H9 (cell line): Measurements from ENCODE around the gene ASGR1. TPM values are rescaled to one million over a fixed set of nuclear protein-coding genes. Genes with fewer than 3 reads are reported as not detected.

Source experiments
- DNase-seq: peaks from one replicate; pipeline ENCODE4 v3.0.0-alpha.2; 2017
- H2AFZ ChIP-seq: one replicate; pipeline ENCODE4 v1.6.1; 2013; ENCODE audit warnings: mild to moderate bottlenecking, low read length, control low read depth, moderate library complexity
- H2AK5ac ChIP-seq: 2 replicates; pipeline ENCODE4 v1.6.1; 2013; ENCODE audit warnings: low read length, control low read depth, mixed read lengths; ENCODE audit not compliant: insufficient read length
- H2BK120ac ChIP-seq: one replicate; pipeline ENCODE4 v1.6.1; 2013; ENCODE audit warnings: low read depth, mild to moderate bottlenecking, low read length, control low read depth, inconsistent platforms; ENCODE audit not compliant: poor library complexity, severe bottlenecking
- H2BK12ac ChIP-seq: 2 replicates; pipeline ENCODE4 v1.6.1; 2013; ENCODE audit warnings: low read length, control low read depth, mixed read lengths, low read depth; ENCODE audit not compliant: insufficient read length
- H2BK15ac ChIP-seq: 2 replicates; pipeline ENCODE4 v1.6.1; 2013; ENCODE audit warnings: low read depth, low read length, control low read depth
- H2BK20ac ChIP-seq: one replicate; pipeline ENCODE4 v1.6.1; 2013; ENCODE audit warnings: low read depth, mild to moderate bottlenecking, low read length, control low read depth, inconsistent platforms; ENCODE audit not compliant: poor library complexity, severe bottlenecking
- H2BK5ac ChIP-seq: 2 replicates; pipeline ENCODE4 v1.6.1; 2013; ENCODE audit warnings: low read length, control low read depth, mixed read lengths; ENCODE audit not compliant: insufficient read length
- H3K14ac ChIP-seq: 2 replicates; pipeline ENCODE4 v1.6.1; 2013; ENCODE audit warnings: low read length, control low read depth; ENCODE audit not compliant: insufficient read depth
- H3K18ac ChIP-seq: 2 replicates; pipeline ENCODE4 v1.6.1; 2013; ENCODE audit warnings: low read depth, mild to moderate bottlenecking, mixed read lengths, low read length, control low read depth; ENCODE audit not compliant: insufficient read length
- H3K23ac ChIP-seq: 2 replicates; pipeline ENCODE4 v1.6.1; 2013; ENCODE audit warnings: low read length, control low read depth, mixed read lengths, low read depth; ENCODE audit not compliant: insufficient read length
- H3K23me2 ChIP-seq: 2 replicates; pipeline ENCODE4 v1.6.1; 2013; ENCODE audit warnings: low read depth, mild to moderate bottlenecking, mixed read lengths, low read length, control low read depth; ENCODE audit not compliant: insufficient read length, poor library complexity, severe bottlenecking
- H3K27ac ChIP-seq: 2 replicates; pipeline ENCODE4 v1.5.1; 2013; ENCODE audit warnings: low read length, control low read depth, mixed read lengths, low read depth; ENCODE audit not compliant: insufficient read length
- H3K27me3 ChIP-seq: 2 replicates; pipeline ENCODE4 v1.6.1; 2013; ENCODE audit warnings: low read length, control low read depth, inconsistent platforms; ENCODE audit not compliant: insufficient read depth
- H3K4ac ChIP-seq: 2 replicates; pipeline ENCODE4 v1.6.1; 2013; ENCODE audit warnings: low read depth, mild to moderate bottlenecking, control low read depth, inconsistent platforms, low read length, moderate library complexity
- H3K4me1 ChIP-seq: 2 replicates; pipeline ENCODE4 v1.6.1; 2013; ENCODE audit warnings: low read length, control low read depth, inconsistent platforms; ENCODE audit not compliant: insufficient read depth
- H3K4me2 ChIP-seq: 2 replicates; pipeline ENCODE4 v1.6.1; 2013; ENCODE audit warnings: low read length, control low read depth, mixed read lengths; ENCODE audit not compliant: insufficient read length, insufficient read depth
- H3K56ac ChIP-seq: 2 replicates; pipeline ENCODE4 v1.6.1; 2013; ENCODE audit warnings: low read depth, mild to moderate bottlenecking, mixed read lengths, low read length, control low read depth; ENCODE audit not compliant: insufficient read length
- H3K79me1 ChIP-seq: 2 replicates; pipeline ENCODE4 v1.6.1; 2013; ENCODE audit warnings: low read depth, mild to moderate bottlenecking, moderate library complexity, low read length, control low read depth, inconsistent platforms; ENCODE audit not compliant: insufficient read depth, poor library complexity, severe bottlenecking
- H3K79me2 ChIP-seq: 2 replicates; pipeline ENCODE4 v1.6.1; 2013; ENCODE audit warnings: low read length, control low read depth, inconsistent platforms; ENCODE audit not compliant: insufficient read depth
- H3K9ac ChIP-seq: 2 replicates; pipeline ENCODE4 v1.6.1; 2013; ENCODE audit warnings: low read length, control low read depth, mixed read lengths; ENCODE audit not compliant: insufficient read length; ENCODE audit errors: extremely low read depth
- H3K9me3 ChIP-seq: one replicate; pipeline ENCODE4 v1.6.1; 2013; ENCODE audit warnings: low read depth, low read length, inconsistent platforms; ENCODE audit not compliant: control insufficient read depth
- H3T11ph ChIP-seq: one replicate; pipeline ENCODE4 v1.6.1; 2013; ENCODE audit warnings: mild to moderate bottlenecking, low read length, control low read depth, inconsistent platforms
- H4K20me1 ChIP-seq: one replicate; pipeline ENCODE4 v1.6.1; 2013; ENCODE audit not compliant: control insufficient read depth, insufficient read length, insufficient read depth
- H4K5ac ChIP-seq: 2 replicates; pipeline ENCODE4 v1.6.1; 2013; ENCODE audit warnings: low read depth, mild to moderate bottlenecking, mixed read lengths, low read length, control low read depth; ENCODE audit not compliant: insufficient read length
- H4K8ac ChIP-seq: replicated peaks from 2 replicates; pipeline ENCODE4 v1.6.1; 2013; ENCODE audit warnings: low read length, control low read depth, mixed read lengths, low read depth; ENCODE audit not compliant: insufficient read length
- H4K91ac ChIP-seq: 2 replicates; pipeline ENCODE4 v1.6.1; 2013; ENCODE audit warnings: low read depth, mild to moderate bottlenecking, moderate library complexity, mixed read lengths, low read length, control low read depth; ENCODE audit not compliant: insufficient read length
- H3K27ac Mint-ChIP-seq, 3 experiments: 2 replicates in 2 of 3; 3 replicates in 1 of 3; pipeline ENCODE4 v1.8.0; 2020 to 2021; ENCODE audit warnings: mixed read lengths in 3 of 3, mild to moderate bottlenecking in 1 of 3, moderate library complexity in 1 of 3
- H3K27me3 Mint-ChIP-seq: 2 replicates; pipeline ENCODE4 v1.8.0; 2021; ENCODE audit warnings: low read depth, mild to moderate bottlenecking, moderate library complexity, mixed read lengths
- H3K36me3 Mint-ChIP-seq, 3 experiments: 2 replicates in 2 of 3; 3 replicates in 1 of 3; pipeline ENCODE4 v1.8.0; 2020 to 2021; ENCODE audit warnings: low read depth in 3 of 3, mixed read lengths in 3 of 3; ENCODE audit not compliant: insufficient read depth in 1 of 3
- H3K4me1 Mint-ChIP-seq, 2 experiments: 2 replicates each; pipeline ENCODE4 v1.8.0; 2020; ENCODE audit warnings: mixed read lengths in 2 of 2
- H3K4me3 Mint-ChIP-seq, 2 experiments: 2 replicates in 1 of 2; 3 replicates in 1 of 2; pipeline ENCODE4 v1.8.0; 2020 to 2021; ENCODE audit warnings: mild to moderate bottlenecking in 2 of 2, mixed read lengths in 2 of 2, moderate library complexity in 1 of 2
- H3K9me3 Mint-ChIP-seq, 2 experiments: 2 replicates in 1 of 2; 3 replicates in 1 of 2; pipeline ENCODE4 v1.8.0; 2020; ENCODE audit warnings: mild to moderate bottlenecking in 2 of 2, mixed read lengths in 2 of 2, moderate library complexity in 1 of 2
- CTCF ChIP-seq: fragments of 200-600 bp; sonication (generic); conservative IDR thresholded peaks from 3 replicates; pipeline ENCODE4 v1.8.0; 2021; ENCODE audit warnings: antibody characterized with exemption, mild to moderate bottlenecking
- WGBS: extraction: QIAGEN DNeasy Blood & Tissue Kit; methylation state at CpG from one replicate; pipeline ENCODE4 v1.1.7; 2013; ENCODE audit warnings: missing lambda C conversion rate, low lambda C conversion rate, mixed read lengths; ENCODE audit not compliant: insufficient read length; ENCODE audit errors: extremely low coverage; 5-methylcytosine and 5-hydroxymethylcytosine counted together
- total RNA-seq: library from RNA; stranded (reverse); gene quantifications from 2 replicates; pipeline ENCODE4 v1.2.1, GENCODE V29; 2021

The ASGR1 gene
- total RNA-seq, 1 experiment from 2014 or later: 5.9 TPM

- Histone ChIP-seq H3K9me3 (no peaks in the 10 kb centered on the region), H3K4me2 (peak overlapping the region; percentile 87), H3K18ac (peak overlapping the region; percentile 94), H3K79me2 (peaks cover 3% of the 10 kb centered on the region; the same call in 1 of the 2 replicates), H2BK12ac (no peak overlapping the region), H2BK15ac (no peak overlapping the region), H4K20me1 (no peaks in the 10 kb centered on the region), H4K5ac (no peak overlapping the region), H3T11ph (no peak overlapping the region), H3K27me3 (no peaks in the 10 kb centered on the region), H2BK5ac (no peak overlapping the region), H2BK120ac (no peak overlapping the region), H3K23ac (no peak overlapping the region), H3K9ac (no peak overlapping the region), H4K8ac (no peak overlapping the region), H2AK5ac (no peak overlapping the region), H3K4me1 (peaks cover 3% of the 10 kb centered on the region; the same call in 1 of the 2 replicates), H3K79me1 (peaks cover 2% of the 10 kb centered on the region), H3K23me2 (peaks cover 23% of the 10 kb centered on the region), H2BK20ac (no peak overlapping the region), H3K14ac (peak overlapping the region; percentile 79; the same call in 1 of the 2 replicates), H3K56ac (no peak overlapping the region), H2AFZ (no peak overlapping the region), H4K91ac (no peak overlapping the region), H3K27ac (no peak overlapping the region), H3K4ac (no peak overlapping the region; the same call in 1 of the 2 replicates)
- Mint-ChIP-seq H3K4me1 (peaks cover 64 to 73% of the 10 kb centered on the region in 2 experiments), H3K9me3 (no peaks in the 10 kb centered on the region), H3K36me3 (peaks cover 0 to 3% (median 0%) of the 10 kb centered on the region in 3 experiments; a peak in 3 of 7 replicates), H3K27me3 (no peaks in the 10 kb centered on the region; the same call in 1 of the 2 replicates), H3K27ac (peak overlapping the region; percentile 96 to 100 (median 99)), H3K4me3 (peak overlapping the region; percentile 71 to 91)
- peak; percentile 71 for TF ChIP-seq CTCF
- DNase-seq: peak; percentile 100
- no CpG with 5 or more reads among the region's 45 CpGs for WGBS
These were observed 35.3 kb upstream of the ASGR1 start for GRCh38 chr17:7214300-7215135.
